ENCODE results near the gene DPAGT1. TPM values are rescaled to one million over a fixed set of nuclear protein-coding genes. Genes with fewer than 3 reads are reported as not detected.
"Not testable (repeated sequence)": the region's sequence is repeated elsewhere in the genome, so short reads cannot be mapped to it uniquely, and the experiment has no call there.

DPAGT1 gene
- polyA plus RNA-seq, 3 donors: 37.0 to 54.2 (median 39.7) TPM

GRCh38 chr11:119144825-119145486 is 43.3 kb upstream of the DPAGT1 start:
- peak overlapping the region in 1 of 2 donors; percentile 52 for H3K4me3 Mint-ChIP-seq
- WGBS (ENCODE audit: insufficient coverage): no CpG with 5 or more reads among the region's 7 CpGs
- Histone ChIP-seq H3K79me2 (ENCODE audit: insufficient read depth, low read length) (no peaks in the 10 kb centered on the region), H3K27ac (ENCODE audit: low read depth in 1 of 2, low read length in 2 of 2) (no peak overlapping the region), H4K20me1 (ENCODE audit: insufficient read depth, low read length) (no peaks in the 10 kb centered on the region), H3K4me2 (replicated peaks; ENCODE audit: extremely low read depth, low read length, poor library complexity, severe bottlenecking) (no peak overlapping the region), H3K4me1 (ENCODE audit: control insufficient read depth in 1 of 2, insufficient read depth in 2 of 2, low read length in 2 of 2) (peaks cover 18 to 20% of the 10 kb centered on the region in 2 donors), H3K4me3 (replicated peaks in 1 of 3; ENCODE audit: low read depth in 2 of 3, low read length in 3 of 3) (no peak overlapping the region), H3K9me3 (replicated peaks in 1 of 2; ENCODE audit: control insufficient read depth in 1 of 2, insufficient read depth in 1 of 2, low read length in 2 of 2) (peaks cover 0 to 11% of the 10 kb centered on the region in 2 donors), H2AFZ (ENCODE audit: insufficient read depth, low read depth, low read length, poor library complexity, severe bottlenecking) (no peak overlapping the region), H3K9ac (ENCODE audit: insufficient read depth, low read length, poor library complexity, severe bottlenecking) (no peak overlapping the region), H3K36me3 (replicated peaks in 1 of 2; ENCODE audit: control insufficient read depth in 1 of 2, insufficient read depth in 2 of 2, low read length in 2 of 2) (no peaks in the 10 kb centered on the region), H3K27me3 (ENCODE audit: control insufficient read depth in 2 of 2, insufficient read depth in 2 of 2, low read length in 2 of 2) (peaks cover 26 to 35% of the 10 kb centered on the region in 2 donors)
- peaks cover 28% of the 10 kb centered on the region for H3K4me1 Mint-ChIP-seq
- intact Hi-C loops (cut with micrococcal nuclease): loop anchor here (10.0 kb wide), 1 partner anchor 50 kb away; no protein-coding TSS in a partner anchor
- H3K27me3 Mint-ChIP-seq (ENCODE audit: low read depth in 3 of 3): peaks cover 35 to 54% (median 40%) of the 10 kb centered on the region in 3 donors
- TF ChIP-seq CTCF (IDR thresholded peaks at IDR 0.05): peak; percentile 84
- H3K36me3 Mint-ChIP-seq: peaks cover 0 to 5% of the 10 kb centered on the region in 2 donors
- H3K27ac Mint-ChIP-seq: no peak overlapping the region
- H3K9me3 Mint-ChIP-seq: peaks cover 0 to 19% (median 8%) of the 10 kb centered on the region in 7 donors
- peak; percentile 60 to 68 (median 60) for DNase-seq

- H3K9me3 Mint-ChIP-seq; H3K36me3 ChIP-seq (replicated peaks in 1 of 2; ENCODE audit: control insufficient read depth in 1 of 2, insufficient read depth in 2 of 2, low read length in 2 of 2); H3K4me3 ChIP-seq (replicated peaks in 1 of 3; ENCODE audit: low read depth in 2 of 3, low read length in 3 of 3); H3K27me3 ChIP-seq (ENCODE audit: control insufficient read depth in 2 of 2, insufficient read depth in 2 of 2, low read length in 2 of 2); H3K9ac ChIP-seq (ENCODE audit: insufficient read depth, low read length, poor library complexity, severe bottlenecking); H3K4me2 ChIP-seq (replicated peaks; ENCODE audit: extremely low read depth, low read length, poor library complexity, severe bottlenecking); H3K4me3 Mint-ChIP-seq; H3K9me3 ChIP-seq (replicated peaks in 1 of 2; ENCODE audit: control insufficient read depth in 1 of 2, insufficient read depth in 1 of 2, low read length in 2 of 2); intact Hi-C loops (cut with micrococcal nuclease); H4K20me1 ChIP-seq (ENCODE audit: insufficient read depth, low read length); H3K4me1 ChIP-seq (ENCODE audit: control insufficient read depth in 1 of 2, insufficient read depth in 2 of 2, low read length in 2 of 2); H3K79me2 ChIP-seq (ENCODE audit: insufficient read depth, low read length); H2AFZ ChIP-seq (ENCODE audit: insufficient read depth, low read depth, low read length, poor library complexity, severe bottlenecking); H3K27ac ChIP-seq (ENCODE audit: low read depth in 1 of 2, low read length in 2 of 2); DNase-seq; H3K27ac Mint-ChIP-seq: not testable (repeated sequence)
- Mint-ChIP-seq H3K36me3 (peaks cover 4 to 10% of the 10 kb centered on the region in 2 donors), H3K4me1 (peaks cover 18% of the 10 kb centered on the region), H3K27me3 (ENCODE audit: low read depth in 3 of 3) (peaks cover 8 to 16% (median 10%) of the 10 kb centered on the region in 3 donors)
- 96% methylated on average over 4 of the region's 10 CpGs for WGBS (ENCODE audit: insufficient coverage)
Measured at GRCh38 chr11:119139276-119139675, 37.6 kb upstream of the DPAGT1 start.

Data from CD14-positive monocyte (primary cell).